GM12878 (cell line): Measurements from ENCODE around the gene TRAFD1.

Experiments used
- EZH2 ChIP-seq: IDR thresholded peaks from 2 replicates; pipeline ENCODE4 v1.6.1; 2012; ENCODE audit warnings: low read depth, mild to moderate bottlenecking, control low read depth, inconsistent platforms, low read length, borderline replicate concordance; ENCODE audit not compliant: control insufficient read depth
- TF ChIP-seq, protein P1 (sequence below), 3 experiments: IDR thresholded peaks in 2 of 3; conservative IDR thresholded peaks in 1 of 3; 2 replicates each; pipeline ENCODE4 v1.5.1; 2011; ENCODE audit warnings: low read depth in 3 of 3, low read length in 3 of 3, mild to moderate bottlenecking in 3 of 3, control low read depth in 2 of 3, moderate library complexity in 2 of 3, inconsistent platforms in 1 of 3, mixed read lengths in 1 of 3; ENCODE audit not compliant: control insufficient read depth in 2 of 3, insufficient read depth in 1 of 3; ENCODE audit errors: extremely low read depth in 1 of 3

DNA sequence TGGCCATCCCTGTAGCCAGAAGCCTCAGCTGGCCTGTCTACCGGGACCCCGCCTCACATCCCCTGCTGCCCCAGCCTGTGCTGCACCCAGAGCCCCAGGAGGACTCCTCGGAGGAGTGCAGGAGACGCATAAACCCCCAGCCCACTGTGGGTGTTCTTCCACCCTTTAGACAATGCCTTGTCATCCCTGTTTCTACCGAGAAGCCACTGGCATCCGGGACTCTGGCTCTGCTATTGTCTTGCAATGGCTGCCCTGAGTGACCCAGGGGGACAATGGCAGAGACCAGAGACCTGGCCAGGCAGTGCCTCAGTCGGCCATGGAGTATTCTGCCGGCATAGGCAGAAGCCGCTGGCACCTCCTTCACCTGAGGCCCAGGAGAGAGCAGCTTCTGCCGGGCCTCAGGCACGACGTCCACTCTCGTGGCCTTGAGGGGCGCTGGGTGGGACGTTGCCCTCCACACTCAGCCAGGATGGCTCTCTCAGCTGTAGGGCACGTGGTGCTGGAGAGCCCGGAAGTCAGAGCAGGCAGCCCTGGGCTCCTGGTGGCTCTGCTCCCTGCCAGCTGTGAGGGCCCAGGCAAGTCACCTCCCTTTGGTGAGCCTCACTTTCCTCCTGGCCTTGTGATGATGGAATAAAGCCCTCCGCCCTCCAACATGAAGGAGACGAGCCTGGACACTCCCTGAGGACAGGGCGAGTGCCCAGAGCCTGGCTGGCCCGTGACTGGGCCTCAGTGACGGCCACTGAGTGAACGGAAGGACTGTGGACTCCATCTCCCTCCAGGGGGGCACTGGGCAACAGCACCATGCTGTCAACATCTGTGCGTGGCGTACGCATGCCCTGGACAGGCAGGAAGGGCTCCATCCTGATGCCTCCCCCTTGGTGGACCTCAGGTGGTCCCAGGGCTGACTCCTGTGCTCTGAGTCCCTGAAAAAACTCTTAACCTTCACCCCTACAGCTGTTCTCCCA is 41.0 kb downstream of the TRAFD1 start:
- TF ChIP-seq, protein P1, sequence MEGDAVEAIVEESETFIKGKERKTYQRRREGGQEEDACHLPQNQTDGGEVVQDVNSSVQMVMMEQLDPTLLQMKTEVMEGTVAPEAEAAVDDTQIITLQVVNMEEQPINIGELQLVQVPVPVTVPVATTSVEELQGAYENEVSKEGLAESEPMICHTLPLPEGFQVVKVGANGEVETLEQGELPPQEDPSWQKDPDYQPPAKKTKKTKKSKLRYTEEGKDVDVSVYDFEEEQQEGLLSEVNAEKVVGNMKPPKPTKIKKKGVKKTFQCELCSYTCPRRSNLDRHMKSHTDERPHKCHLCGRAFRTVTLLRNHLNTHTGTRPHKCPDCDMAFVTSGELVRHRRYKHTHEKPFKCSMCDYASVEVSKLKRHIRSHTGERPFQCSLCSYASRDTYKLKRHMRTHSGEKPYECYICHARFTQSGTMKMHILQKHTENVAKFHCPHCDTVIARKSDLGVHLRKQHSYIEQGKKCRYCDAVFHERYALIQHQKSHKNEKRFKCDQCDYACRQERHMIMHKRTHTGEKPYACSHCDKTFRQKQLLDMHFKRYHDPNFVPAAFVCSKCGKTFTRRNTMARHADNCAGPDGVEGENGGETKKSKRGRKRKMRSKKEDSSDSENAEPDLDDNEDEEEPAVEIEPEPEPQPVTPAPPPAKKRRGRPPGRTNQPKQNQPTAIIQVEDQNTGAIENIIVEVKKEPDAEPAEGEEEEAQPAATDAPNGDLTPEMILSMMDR (IDR thresholded peaks at IDR 0.05 in 2 of 3, conservative IDR thresholded peaks at IDR 0.05 in 1 of 3; ENCODE audit: control insufficient read depth in 2 of 3, extremely low read depth in 1 of 3, insufficient read depth in 1 of 3, low read depth in 3 of 3, low read length in 3 of 3): no peak
- TF ChIP-seq EZH2: no peak
